Right atrium auricular region (tissue), 2 donors: Measurements from ENCODE around the gene ARID5A. TPM values are rescaled to one million over a fixed set of nuclear protein-coding genes. Genes with fewer than 3 reads are reported as not detected.
A peak's percentile ranks its signal among the peaks of the same experiment; 100 is the strongest.

Experiments
- DNase-seq: peaks from one replicate; pipeline ENCODE4 v3.0.0-alpha.2; 2019; ENCODE audit warnings: low spot score
- H3K27ac ChIP-seq, 2 donors: fragments of 200-600 bp; sonication (generic); 1 replicate in 1 of 2; 2 replicates in 1 of 2; pipeline ENCODE4 v1.5.1; 2016 to 2019
- H3K27me3 ChIP-seq, 2 donors: fragments of 200-600 bp; sonication (generic); one replicate each; pipeline versions ENCODE4 v1.5.1 to v1.6.0; 2017 to 2019
- H3K36me3 ChIP-seq: fragments of 200-600 bp; sonication (generic); one replicate; pipeline ENCODE4 v1.5.1; 2016
- H3K4me1 ChIP-seq, 2 donors: fragments of 200-600 bp; sonication (generic); one replicate each; pipeline versions ENCODE4 v1.5.1 to v1.6.0; 2017 to 2019
- H3K4me3 ChIP-seq, 2 donors: fragments of 200-600 bp; sonication (generic); 1 replicate in 1 of 2; 2 replicates in 1 of 2; pipeline ENCODE4 v1.5.1; 2017 to 2019; ENCODE audit warnings: mild to moderate bottlenecking in 1 of 2, moderate library complexity in 1 of 2
- H3K9me3 ChIP-seq, 2 donors: fragments of 200-600 bp; sonication (generic); one replicate each; pipeline ENCODE4 v1.5.1; 2019
- total RNA-seq, 2 donors: library from RNA; depleted of rRNA; stranded (reverse); fragments of >200 nt; gene quantifications; one replicate each; pipeline ENCODE4 v1.1.0, GENCODE V29; 2016
- TF ChIP-seq, protein P1 (sequence below), 2 donors: fragments of 200-600 bp; sonication (generic); IDR thresholded peaks; one replicate each; pipeline ENCODE4 v1.5.1; 2019; ENCODE audit warnings: antibody characterized with exemption in 2 of 2

Gene ARID5A
- total RNA-seq, 2 donors from 2014 or later = 17.1 to 52.6 TPM

DNA sequence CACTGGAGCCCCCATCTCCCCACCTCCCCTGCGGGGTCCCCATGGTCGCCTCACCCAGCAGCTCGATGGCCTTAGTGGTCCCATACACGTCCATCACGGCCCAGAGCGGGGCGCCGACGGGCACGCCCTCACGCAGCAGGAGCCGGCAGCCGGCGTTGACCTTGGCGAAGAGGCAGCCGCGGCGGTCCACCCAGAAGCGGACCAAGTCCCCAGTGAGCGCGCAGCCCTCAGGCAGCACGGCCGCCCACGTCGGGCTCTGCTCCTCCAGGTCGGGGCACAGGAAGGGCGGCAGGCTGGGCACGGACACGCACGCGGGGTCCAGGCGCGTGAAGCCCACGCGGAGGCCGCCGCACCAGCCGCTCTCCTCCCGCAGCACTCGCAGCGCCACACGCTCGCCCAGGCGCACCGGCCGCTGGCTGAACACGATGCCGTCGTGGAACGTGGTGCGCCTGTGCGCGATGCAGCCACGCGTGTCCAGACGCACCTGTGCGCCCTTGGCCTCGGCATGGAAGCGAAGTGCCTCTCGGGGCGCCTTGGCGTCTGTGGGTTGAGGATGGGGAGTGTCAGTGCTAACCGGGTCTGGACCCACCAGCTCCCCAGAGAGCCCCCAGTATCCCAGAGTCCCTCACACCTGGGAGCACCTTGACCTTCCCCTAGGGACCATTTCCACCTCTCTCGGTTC lies 36.0 kb upstream of the ARID5A start:
- no peaks in the 10 kb centered on the region for H3K36me3 ChIP-seq
- TF ChIP-seq, protein P1, sequence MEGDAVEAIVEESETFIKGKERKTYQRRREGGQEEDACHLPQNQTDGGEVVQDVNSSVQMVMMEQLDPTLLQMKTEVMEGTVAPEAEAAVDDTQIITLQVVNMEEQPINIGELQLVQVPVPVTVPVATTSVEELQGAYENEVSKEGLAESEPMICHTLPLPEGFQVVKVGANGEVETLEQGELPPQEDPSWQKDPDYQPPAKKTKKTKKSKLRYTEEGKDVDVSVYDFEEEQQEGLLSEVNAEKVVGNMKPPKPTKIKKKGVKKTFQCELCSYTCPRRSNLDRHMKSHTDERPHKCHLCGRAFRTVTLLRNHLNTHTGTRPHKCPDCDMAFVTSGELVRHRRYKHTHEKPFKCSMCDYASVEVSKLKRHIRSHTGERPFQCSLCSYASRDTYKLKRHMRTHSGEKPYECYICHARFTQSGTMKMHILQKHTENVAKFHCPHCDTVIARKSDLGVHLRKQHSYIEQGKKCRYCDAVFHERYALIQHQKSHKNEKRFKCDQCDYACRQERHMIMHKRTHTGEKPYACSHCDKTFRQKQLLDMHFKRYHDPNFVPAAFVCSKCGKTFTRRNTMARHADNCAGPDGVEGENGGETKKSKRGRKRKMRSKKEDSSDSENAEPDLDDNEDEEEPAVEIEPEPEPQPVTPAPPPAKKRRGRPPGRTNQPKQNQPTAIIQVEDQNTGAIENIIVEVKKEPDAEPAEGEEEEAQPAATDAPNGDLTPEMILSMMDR (IDR thresholded peaks at IDR 0.05) = no peak
- no peak overlapping the region for H3K4me3 ChIP-seq
- DNase-seq = peak; percentile 50
- H3K4me1 ChIP-seq = peaks cover 0 to 24% of the 10 kb centered on the region in 2 donors
- no peak overlapping the region for H3K27ac ChIP-seq
- peaks cover 0 to 2% of the 10 kb centered on the region in 2 donors for H3K27me3 ChIP-seq
- H3K9me3 ChIP-seq = peaks cover 0 to 4% of the 10 kb centered on the region in 2 donors

DNA sequence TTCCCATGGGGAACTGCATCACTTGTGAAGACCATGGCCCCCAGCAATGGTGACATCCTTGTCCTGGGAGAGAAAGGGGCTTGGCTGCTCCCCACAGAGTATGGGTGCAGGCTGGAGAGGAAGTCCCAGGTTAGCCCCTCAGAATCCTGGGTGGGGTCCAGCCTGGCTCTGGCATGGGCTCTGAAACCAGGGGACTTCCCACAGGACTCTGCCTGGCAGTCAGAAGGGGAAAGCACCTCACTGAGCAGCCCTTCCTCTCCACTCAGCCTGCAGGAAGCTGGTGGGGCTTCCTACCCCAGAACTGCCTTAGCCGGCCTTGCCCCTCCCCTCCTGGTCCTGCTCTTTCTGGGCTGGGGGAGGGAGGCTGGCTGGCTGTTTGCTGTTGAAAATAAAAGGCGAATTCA lies 35.1 kb upstream of the ARID5A start:
- H3K4me1 ChIP-seq = peaks cover 0 to 24% of the 10 kb centered on the region in 2 donors
- TF ChIP-seq, protein P1 (IDR thresholded peaks at IDR 0.05) = no peak
- H3K4me3 ChIP-seq = no peak overlapping the region
- no peaks in the 10 kb centered on the region for H3K9me3 ChIP-seq
- no peaks in the 10 kb centered on the region for H3K36me3 ChIP-seq
- H3K27ac ChIP-seq = no peak overlapping the region
- H3K27me3 ChIP-seq = peaks cover 0 to 2% of the 10 kb centered on the region in 2 donors
- peak; percentile 50 for DNase-seq

DNA sequence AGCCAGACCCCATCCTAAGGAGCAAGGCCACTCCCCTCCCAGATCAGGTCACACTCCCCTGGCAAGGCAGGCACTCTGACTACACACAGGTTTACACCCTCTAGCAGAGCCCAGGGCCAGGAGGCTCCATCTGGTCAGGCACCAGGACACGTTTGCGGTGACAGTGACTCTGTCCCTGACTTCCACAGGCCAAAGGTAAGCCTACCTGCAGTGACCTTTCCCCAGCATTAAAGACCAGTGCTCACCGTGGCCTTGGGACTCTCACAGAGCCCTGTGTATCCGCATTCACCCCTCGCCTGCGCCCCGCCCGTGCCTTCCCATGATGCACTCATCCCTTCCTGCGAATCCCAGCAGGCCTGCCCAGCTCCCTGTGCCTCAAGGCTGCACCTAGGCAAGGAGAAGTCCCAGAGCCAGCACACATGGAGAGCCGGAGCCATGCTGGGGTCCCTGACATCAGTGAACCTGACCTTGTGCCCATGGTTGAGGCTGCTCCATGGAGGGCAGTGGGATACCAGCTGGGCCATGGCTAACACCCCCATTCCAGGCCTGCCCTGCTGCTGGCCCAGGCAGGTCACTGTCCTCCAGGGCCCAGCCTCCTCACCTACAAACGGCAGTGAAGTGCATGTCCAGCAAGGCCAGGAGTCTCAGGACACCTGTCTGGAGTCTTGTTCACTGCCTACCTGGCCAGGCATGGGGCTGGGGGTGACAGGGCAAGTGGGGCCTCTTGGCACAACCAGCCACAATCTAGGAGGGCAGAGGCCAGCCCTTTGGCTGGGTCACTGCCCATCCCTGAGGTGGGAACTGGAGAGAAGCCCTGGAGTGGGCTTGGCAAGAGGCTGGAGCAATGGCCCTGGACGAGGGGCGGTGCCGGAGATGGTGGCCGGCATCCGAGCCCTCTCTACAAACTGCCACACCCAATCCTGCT lies 34.4 kb upstream of the ARID5A start:
- no peaks in the 10 kb centered on the region for H3K36me3 ChIP-seq
- TF ChIP-seq, protein P1 (IDR thresholded peaks at IDR 0.05) = no peak
- H3K27ac ChIP-seq = no peak overlapping the region
- peaks cover 0 to 2% of the 10 kb centered on the region in 2 donors for H3K27me3 ChIP-seq
- H3K4me1 ChIP-seq = peaks cover 0 to 24% of the 10 kb centered on the region in 2 donors
- H3K4me3 ChIP-seq = no peak overlapping the region
- peak; percentile 38 for DNase-seq
- no peaks in the 10 kb centered on the region for H3K9me3 ChIP-seq

DNA sequence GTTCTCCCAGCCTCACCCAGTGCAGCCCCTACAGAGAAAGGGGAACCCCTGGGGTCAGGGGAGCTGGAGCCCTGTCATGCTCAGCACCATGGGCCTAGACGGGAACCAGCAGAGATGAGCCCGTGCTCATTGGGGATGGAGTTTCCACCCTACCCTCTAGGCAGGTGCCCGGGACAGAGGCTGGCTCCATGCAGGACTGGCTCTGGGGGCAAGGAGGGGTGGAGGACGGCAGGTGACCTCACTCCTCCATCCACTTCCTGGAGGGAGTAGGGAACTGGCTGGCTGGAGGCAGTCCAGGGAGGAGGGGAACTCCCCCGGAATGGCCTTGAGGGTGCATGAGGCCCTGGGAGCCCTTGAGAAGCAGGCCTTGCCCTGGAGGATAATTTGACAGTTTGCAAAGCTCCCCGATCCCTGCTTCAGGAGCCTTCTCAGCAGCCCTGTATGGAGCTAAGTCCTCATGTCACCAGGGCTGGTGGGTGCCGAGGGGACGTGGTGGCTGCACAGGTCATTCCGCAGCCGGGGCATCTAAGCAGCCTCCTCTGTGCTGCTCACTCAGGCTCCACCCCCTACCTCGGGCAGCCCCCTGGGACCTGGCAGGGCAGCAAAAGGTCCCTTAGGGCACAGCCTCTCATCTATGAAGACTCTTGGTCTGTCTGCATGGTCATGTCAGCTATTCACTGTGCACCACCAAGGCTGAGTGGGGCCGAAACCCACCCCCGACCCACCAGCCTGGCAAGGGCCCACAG lies 33.5 kb upstream of the ARID5A start:
- Histone ChIP-seq H3K4me1 (peaks cover 0 to 30% of the 10 kb centered on the region in 2 donors), H3K27ac (no peak overlapping the region), H3K4me3 (no peak overlapping the region), H3K36me3 (no peaks in the 10 kb centered on the region), H3K9me3 (no peaks in the 10 kb centered on the region), H3K27me3 (peaks cover 0 to 2% of the 10 kb centered on the region in 2 donors)
- TF ChIP-seq, protein P1 (IDR thresholded peaks at IDR 0.05) = no peak
- DNase-seq = peak; percentile 47

DNA sequence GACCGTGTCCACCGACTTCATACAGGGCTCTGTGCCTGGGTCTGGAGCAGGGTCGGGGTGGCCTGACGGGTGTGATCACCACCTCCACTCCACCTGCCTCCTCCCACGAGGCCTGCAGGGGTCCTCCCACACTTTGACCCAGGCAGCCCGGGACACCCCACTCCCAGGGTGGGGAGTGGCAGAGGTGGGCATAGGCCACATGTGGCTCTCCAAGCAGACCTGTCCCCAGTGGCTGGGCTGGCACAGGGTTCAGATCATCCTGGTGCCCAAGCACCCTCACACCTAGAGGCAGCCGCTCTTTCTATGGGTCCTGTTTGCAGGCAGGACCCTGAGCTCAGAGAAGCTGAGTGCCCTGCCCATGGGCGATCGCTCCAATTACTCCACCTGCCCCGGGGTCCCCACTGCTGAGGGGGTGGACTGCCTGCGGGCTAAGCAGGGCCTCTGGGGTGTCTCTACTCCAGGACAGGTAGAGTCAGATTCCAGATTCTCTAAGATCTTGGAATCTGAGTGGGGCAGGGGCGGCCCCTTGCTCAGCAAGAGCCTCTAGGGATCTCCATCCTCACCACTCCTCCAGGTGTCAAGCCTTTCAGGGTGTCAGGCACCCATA lies 32.8 kb upstream of the ARID5A start:
- DNase-seq = peak; percentile 28
- Histone ChIP-seq H3K4me1 (peaks cover 0 to 36% of the 10 kb centered on the region in 2 donors), H3K9me3 (no peaks in the 10 kb centered on the region), H3K27ac (no peak overlapping the region), H3K4me3 (no peak overlapping the region), H3K36me3 (no peaks in the 10 kb centered on the region), H3K27me3 (peaks cover 0 to 2% of the 10 kb centered on the region in 2 donors)
- TF ChIP-seq, protein P1 (IDR thresholded peaks at IDR 0.05) = no peak
